ENCODE measurements around the gene KAT2B.
A peak's percentile ranks its signal among the peaks of the same experiment; 100 is the strongest.

The KAT2B gene

GRCh38 chr3:20101041-20101440 is 60.8 kb downstream of the KAT2B start:
- DNase-seq: no peak

GRCh38 chr3:20103731-20104130 is 63.5 kb downstream of the KAT2B start:
- DNase-seq: no peak

- no peak for DNase-seq
Observed at GRCh38 chr3:20104167-20104661, 64.0 kb downstream of the KAT2B start.

GRCh38 chr3:20105513-20106280 is 65.5 kb downstream of the KAT2B start:
- DNase-seq: no peak

- no peak for DNase-seq
Observed at GRCh38 chr3:20107722-20108121, 67.5 kb downstream of the KAT2B start.

- DNase-seq: no peak
Observed at GRCh38 chr3:20108869-20109268, 68.6 kb downstream of the KAT2B start.

GRCh38 chr3:20110826-20111225 is 70.6 kb downstream of the KAT2B start:
- DNase-seq: no peak

- no peak for DNase-seq
Observed at GRCh38 chr3:20111836-20112235, 71.6 kb downstream of the KAT2B start.

GRCh38 chr3:20121088-20121487 is 80.8 kb downstream of the KAT2B start:
- DNase-seq: no peak

GRCh38 chr3:20123131-20123652 is 82.9 kb downstream of the KAT2B start:
- no peak for DNase-seq

- no peak for DNase-seq
Observed at GRCh38 chr3:20125289-20125688, 85.0 kb downstream of the KAT2B start.

- DNase-seq: peak; percentile 34
Observed at GRCh38 chr3:20125897-20126296, 85.7 kb downstream of the KAT2B start.

GRCh38 chr3:20128358-20128757 is 88.1 kb downstream of the KAT2B start:
- DNase-seq: no peak

GRCh38 chr3:20130106-20130505 is 89.9 kb downstream of the KAT2B start:
- no peak for DNase-seq

GRCh38 chr3:20136231-20136630 is 96.0 kb downstream of the KAT2B start:
- DNase-seq: no peak

GRCh38 chr3:20137647-20138046 is 97.4 kb downstream of the KAT2B start:
- no peak for DNase-seq

- DNase-seq: no peak
Observed at GRCh38 chr3:20140881-20141280, 100.6 kb downstream of the KAT2B start.

- DNase-seq: peak; percentile 44
Observed at GRCh38 chr3:20141316-20141715, 101.1 kb downstream of the KAT2B start.

- peak; percentile 83 for DNase-seq
Observed at GRCh38 chr3:20141851-20142250, 101.6 kb downstream of the KAT2B start.

- DNase-seq: no peak
Observed at GRCh38 chr3:20142517-20142916, 102.3 kb downstream of the KAT2B start.

GRCh38 chr3:20143519-20143918 is 103.3 kb downstream of the KAT2B start:
- DNase-seq: no peak

GRCh38 chr3:20145874-20146273 is 105.6 kb downstream of the KAT2B start:
- no peak for DNase-seq

- no peak for DNase-seq
Observed at GRCh38 chr3:20146301-20146700, 106.1 kb downstream of the KAT2B start.

GRCh38 chr3:20147361-20147760 is 107.1 kb downstream of the KAT2B start:
- no peak for DNase-seq

- no peak for DNase-seq
Observed at GRCh38 chr3:20148466-20148865, 108.2 kb downstream of the KAT2B start.

Data from left hindlimb (tissue), 1 donor.